ENCODE results near the gene FSCN2. TPM values are rescaled to one million over a fixed set of nuclear protein-coding genes. Genes with fewer than 3 reads are reported as not detected.

Gene FSCN2
- 1.5 and 3.0 TPM in 2 replicates for total RNA-seq
- 4.4 TPM for polyA plus RNA-seq (2012)

GRCh38 chr17:81527591-81528383 lies at the start of gene FSCN2:
Gene FSCN2, plus strand, starts transcription at chr17:81528377. Its CDS starts 155 bp downstream, at chr17:81528532.
- DNase-seq (ENCODE audit: low read depth): no peak

GRCh38 chr17:81479175-81480071 lies 48.8 kb upstream of the FSCN2 start:
- DNase-seq (ENCODE audit: low read depth): no peak

GRCh38 chr17:81480140-81481072 lies 47.8 kb upstream of the FSCN2 start:
- peak; percentile 59 for DNase-seq (ENCODE audit: low read depth)

DNA sequence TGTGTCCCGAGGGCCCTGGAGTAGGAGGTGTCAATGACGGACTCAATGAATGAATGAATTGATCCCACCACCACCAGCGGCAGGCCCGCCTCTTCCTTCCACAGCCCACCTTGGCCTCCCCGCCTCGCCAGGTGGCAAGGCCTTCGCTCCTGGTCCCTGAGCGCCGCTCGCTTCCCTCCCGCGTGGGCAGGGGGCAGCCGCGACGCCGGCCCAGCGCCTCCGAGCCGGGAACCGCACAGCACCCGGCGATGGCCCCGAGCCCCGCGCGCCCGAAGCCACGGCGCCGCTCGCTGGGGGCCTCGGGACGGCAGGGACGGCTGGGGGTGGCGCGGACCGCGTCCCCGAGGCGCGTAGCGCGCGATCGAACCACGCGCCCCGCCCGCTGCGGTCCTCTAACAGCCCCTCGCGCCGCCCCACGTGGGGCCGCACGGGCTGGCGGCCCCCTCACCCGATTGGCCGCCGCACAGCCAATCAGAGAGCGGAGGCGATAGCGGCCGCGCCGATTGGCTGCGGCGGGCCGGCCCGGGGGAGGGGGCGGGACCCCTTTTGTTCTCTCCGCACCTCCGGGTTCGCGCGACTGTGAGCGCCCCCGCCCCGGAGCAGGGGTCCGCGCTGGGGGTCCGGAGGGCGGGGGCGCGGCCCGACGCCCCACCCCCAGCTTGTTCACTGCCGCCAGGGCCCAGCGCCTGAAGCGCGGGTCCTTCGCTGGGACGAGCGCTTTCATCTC lies 46.9 kb upstream of the FSCN2 start:
- peak; percentile 54 for DNase-seq (ENCODE audit: low read depth)

GRCh38 chr17:81481815-81482505 lies 46.2 kb upstream of the FSCN2 start:
- no peak for DNase-seq (ENCODE audit: low read depth)

GRCh38 chr17:81482673-81483072 lies 45.5 kb upstream of the FSCN2 start:
- no peak for DNase-seq (ENCODE audit: low read depth)

DNA sequence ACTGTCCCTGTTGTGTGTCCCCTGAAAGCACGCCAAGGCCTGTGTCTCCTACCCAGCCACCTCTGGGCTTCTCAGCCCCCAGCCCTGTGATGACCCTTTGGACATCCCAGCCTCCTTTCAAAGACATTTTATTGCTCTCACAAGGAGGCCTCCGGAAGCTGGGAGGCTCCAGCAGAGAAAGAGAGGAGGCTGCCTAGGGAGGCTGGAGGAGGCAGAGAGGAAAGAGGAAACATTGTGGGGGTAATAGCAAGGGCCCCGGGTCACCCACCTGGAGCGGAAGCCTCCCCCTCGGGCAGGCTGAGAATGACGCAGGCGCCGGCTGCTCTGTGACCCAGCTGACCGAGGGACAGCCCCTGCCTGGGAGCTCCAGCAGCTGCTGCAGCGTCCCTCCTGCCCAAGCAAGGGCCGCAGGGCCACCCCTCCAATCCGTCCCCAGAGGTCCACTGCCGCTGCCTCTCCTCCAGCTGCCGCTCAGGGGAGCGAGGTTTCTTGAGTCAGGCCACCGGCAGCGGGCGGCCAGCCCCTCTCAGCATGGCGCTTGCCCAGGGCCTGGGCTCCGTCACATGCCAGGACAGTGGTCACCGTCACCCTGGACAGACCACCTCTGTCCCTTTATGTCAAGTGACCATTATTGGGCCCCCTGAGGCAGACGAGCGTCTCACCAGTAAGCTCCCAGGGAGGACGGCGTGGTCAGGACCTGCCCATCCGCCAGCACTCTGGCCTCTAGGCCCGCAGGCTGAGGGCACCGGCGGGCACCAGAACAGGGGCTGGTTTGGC lies 44.9 kb upstream of the FSCN2 start:
- no peak for DNase-seq (ENCODE audit: low read depth)

- DNase-seq (ENCODE audit: low read depth): no peak
Measured at GRCh38 chr17:81483862-81484194, 44.3 kb upstream of the FSCN2 start.

DNA sequence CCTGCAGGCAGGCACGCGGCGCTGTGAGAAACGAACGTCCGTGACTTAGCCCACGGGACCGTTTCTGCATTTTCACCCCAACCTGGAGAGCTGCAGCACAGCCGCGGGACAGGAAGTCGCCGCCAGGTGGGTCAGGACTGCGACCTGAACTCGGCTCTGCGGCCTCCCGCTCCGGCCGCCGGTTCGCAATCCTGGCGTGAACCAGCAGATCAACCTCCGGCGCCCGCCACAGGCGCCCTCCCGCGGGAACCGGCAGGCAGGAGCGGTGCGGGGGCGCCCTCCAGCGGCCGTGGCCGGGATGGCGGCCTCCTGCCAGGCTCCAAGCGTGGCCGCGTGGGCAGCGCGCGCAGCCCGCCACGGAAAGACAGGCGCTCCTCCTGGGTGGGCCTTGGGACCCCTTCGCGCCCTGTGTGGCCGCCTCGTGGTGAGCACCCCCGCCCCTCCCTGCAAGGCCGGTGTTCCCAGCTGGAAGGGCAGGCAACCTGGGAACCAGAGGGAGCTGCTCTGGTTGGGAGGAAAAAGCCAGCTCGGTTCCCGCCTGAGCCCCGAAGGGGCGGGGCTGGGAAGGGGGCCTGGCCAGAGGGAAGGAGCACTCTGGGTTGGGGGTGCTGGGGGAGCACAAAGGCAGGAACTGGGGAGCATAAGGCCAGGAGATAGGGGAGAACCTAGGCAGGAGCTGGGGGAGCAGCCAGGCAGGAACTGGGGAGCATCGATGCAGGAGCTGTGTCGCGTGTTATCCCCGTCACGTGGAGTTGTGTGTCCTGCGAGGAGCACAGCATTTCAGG lies 43.8 kb upstream of the FSCN2 start:
- peak; percentile 78 for DNase-seq (ENCODE audit: low read depth)

GRCh38 chr17:81486199-81486810 lies 41.9 kb upstream of the FSCN2 start:
- DNase-seq (ENCODE audit: low read depth): no peak

DNA sequence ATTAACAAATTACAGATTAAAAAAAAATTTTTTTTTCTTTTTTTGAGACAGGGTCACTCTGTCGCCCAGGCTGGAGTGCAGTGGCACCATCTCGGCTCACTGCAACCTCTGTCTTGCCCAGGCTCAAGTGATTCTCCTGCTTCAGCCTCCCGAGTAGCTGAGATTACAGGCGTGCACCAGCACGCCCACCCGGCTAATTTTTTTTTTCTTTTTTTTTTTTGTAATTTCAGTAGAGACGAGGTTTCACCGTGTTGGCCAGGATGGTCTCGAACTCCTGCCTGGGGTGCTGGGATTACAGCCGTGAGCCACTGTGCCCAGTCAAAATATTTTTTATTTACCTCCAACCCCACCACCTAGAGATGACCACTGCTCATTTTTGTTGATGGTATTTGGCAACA lies 41.1 kb upstream of the FSCN2 start:
- no peak for DNase-seq (ENCODE audit: low read depth)

DNA sequence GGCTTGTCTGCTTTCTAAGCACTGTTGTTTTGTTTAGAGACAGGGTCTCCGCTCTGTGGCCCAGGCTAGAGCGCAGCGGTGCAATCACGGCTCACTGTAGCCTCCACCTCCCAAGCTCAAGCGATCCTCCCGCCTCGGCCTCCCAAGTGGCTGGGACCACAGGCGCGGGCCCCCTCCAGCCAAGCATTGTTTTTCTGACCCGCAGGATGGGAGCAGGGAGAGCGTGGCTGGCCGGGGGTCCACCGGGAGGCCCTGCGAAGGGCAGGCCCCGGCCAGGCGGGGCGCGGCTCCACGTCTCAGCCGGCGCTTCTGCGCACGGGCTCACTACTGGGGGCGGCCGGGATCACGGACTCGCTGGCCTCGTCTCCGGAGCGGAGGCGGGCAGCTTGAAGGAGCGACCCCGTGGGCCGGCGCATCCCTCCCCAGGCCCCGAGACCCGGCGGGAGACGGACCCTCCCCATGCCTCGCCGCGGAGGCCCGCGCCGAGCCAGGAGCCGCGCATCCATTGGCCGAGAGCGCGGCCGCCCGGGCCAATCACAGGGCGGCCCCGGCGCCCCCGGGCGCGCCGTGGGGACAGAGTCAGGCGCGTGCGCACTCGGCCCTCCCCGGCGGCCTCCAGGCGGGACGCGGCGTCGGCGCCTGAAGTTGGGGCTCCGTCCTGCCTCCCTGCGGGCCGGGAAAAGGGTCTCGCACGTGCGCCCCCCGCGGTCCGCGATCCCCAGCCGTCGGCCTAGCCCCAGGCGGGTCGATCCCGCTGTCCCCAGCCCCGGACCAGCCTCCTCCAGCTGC lies 40.5 kb upstream of the FSCN2 start:
- DNase-seq (ENCODE audit: low read depth): peak; percentile 79

- DNase-seq (ENCODE audit: low read depth): no peak
Measured at GRCh38 chr17:81488276-81488860, 39.8 kb upstream of the FSCN2 start.

GRCh38 chr17:81489012-81489997 lies 38.9 kb upstream of the FSCN2 start:
- no peak for DNase-seq (ENCODE audit: low read depth)

All from myocyte (in vitro differentiated cells).